ENCODE data around the gene PSG4.
"Not testable (repeated sequence)": the region's sequence is repeated elsewhere in the genome, so short reads cannot be mapped to it uniquely, and the experiment has no call there.

The PSG4 gene

DNA sequence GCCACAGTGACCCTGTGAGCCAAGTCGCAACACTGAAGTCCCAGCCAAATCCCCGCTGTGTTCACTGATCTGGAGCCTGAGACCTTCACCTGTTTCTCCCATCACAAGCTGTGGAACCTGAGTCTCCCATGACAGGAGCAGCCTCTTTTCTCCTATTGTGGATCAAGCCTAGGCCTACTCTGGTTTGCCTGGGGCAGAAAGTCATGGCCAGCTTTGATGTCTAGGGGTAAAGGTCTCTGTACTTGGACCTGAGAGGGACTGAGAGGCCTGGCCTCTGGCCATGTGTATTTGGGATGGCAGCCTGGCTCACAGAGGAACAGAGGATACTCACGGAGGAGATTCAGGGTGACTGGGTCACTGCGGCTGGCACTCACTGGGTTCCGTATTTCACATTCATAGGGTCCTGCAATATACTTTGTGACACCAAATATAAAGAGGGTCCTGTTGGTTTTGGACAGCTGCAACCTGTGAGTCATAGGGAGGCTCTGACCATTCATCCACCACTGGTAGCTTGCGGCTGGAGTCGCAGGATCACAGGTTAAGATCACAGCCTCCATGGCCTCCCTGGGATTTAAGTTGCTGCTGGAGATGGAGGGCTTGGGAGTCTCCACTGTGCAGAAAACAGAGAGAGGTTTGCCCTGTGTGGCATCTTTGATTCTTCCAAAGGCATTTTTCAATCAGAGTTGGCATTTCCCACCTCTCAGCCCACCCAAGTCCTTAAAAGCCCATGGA is 7.6 kb downstream of the PSG4 start:
- not testable (repeated sequence) for DNase-seq

DNA sequence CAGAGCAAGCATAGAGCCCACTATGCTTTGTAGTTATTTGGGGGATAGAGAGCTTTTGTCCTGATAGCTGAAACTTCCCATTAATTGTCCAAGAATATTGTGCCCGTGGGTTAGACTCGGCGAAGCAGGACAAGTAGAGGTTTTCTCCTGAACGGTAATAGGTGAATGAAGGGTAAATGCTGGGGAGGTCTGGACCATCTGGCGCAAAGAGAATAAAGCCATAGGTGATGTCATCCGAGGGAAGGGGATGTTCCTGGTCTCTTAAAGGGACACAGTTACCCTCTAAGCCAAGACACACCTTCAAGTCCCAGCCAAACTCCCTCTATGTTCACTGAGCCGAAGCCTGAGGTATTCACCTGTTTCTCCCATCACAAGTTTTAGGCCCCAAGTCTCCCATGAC is 11.0 kb downstream of the PSG4 start:
- DNase-seq: not testable (repeated sequence)

DNA sequence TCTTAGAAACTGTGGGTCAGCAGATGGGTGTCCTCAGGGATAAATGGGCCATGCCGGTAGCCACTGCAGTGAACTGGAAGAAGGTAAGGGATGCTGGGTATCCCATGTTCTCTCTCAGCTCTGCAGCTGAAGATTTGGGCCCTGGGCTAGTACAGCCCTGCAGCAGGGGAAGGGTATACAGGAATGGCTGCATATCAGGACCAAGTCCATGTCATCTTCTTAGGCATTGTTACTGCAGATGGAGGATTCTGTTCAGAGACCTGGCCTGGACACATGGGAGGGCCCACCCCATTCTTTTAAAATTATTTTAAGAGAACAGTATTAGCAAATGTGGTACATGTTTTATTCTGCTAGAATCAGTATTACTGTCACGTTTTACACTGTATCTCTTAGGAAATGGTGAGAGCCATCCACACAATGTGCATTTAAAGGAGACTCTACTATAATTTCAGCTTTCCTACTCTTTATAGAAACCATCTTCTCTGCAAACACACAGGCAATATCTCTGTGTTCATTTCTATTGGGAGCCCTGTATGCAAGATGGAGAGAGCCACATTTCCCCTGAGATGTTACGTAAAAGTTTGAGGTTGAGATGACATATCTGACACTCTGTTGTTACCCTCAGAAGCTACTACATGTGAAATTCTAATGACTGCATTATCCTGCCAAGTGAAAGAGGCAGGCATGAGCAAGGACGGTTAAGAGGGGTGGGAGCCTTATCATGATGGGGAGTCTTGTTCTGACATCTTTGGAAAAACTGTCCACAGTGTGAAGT is 12.9 kb downstream of the PSG4 start:
- not testable (repeated sequence) for DNase-seq

DNA sequence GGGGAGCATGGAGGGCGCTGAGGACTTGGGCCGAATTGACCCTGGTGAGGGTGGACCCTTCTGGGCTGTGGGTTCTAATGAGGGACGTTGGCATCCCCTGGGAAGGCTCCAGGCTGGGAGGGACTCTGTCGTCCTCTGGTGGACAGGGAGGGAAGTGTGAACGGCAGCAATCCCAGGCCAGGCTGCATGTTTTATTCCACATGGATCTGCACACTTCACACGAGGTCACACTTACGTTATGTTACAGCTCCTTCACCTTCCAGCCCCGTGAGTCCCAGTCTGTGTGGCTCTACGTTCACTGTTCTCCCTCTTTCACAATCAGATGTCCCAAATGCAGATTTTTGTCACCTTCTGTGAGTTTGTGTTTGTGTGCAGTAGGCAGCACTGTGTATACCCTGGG is 17.3 kb downstream of the PSG4 start:
- not testable (repeated sequence) for DNase-seq

DNA sequence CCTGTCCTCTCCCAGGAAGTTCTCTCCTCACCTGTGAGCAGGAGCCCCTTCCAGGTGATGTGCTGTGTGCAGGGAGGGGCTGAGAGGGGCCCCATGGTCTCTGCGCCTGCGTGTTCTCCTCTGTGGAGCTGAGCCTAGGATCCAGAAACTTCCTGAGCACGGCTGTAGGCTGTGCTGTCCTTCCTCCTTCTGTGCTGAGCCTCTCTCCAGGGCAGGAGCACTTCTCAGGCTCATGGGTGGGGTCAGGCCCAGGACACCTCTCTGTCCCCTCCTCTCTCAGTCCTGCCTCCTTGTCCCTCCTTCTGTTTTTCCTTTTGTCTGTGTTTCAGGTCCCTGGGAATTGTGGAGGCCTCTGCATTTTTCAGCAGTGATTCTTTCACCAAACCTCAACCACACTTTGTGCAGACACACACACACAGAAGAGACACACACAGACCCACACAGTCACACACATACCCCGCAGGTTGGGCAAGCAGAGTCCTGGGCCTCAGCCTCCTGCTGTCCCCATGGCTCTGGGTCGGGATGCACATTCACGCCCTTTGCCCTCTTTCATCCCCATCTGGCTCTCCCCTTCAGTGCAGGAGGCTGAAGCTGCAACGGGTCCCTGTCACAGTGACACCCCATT is 19.0 kb downstream of the PSG4 start, which contains the start of gene PSG5:
TSS of gene PSG5 (minus strand) at position 226 of the 625 bp plus-strand sequence. CDS start at position 95, 131 bp downstream.
- DNase-seq: not testable (repeated sequence)

DNA sequence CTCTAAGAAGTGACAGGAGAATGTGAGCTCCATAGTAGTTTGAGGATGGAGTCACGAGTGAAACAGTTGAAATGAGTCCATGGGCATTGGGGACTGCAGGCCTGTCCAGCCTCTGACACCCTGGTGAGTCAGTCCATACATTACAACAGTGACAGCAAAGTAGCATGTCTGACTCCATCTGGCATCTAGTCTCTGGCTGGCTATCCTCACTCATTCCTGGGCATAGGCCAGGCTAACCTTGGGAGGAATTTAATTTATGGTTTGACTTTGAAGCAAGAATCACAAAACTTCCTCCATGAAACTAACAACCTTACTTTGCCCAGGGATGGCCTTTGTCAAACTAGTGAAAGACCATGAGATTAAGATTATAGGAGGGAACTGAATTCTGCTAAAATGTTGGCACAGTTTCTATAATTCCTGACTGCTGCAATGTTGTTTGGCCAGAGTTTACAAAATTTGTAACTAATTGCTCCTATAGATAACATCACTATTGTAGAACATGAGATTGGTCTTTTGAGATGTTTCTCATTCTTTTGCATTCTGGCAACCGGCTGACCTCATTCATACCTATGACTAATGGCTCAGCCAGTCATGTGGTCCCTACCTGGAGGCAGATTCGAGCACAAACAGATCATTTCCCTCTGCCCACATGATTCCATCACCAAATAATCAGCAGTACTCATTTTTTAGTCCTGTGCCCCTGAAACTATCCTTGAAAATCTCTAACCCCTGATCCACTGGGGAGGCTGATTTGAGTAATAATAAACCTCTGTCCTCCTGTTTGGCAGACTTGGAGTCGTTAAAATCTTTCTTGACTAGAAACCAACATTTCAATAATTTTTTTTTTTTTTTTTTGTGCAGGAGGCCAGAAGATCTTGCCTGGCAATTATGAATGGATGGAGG is 23.3 kb downstream of the PSG4 start:
- DNase-seq: not testable (repeated sequence)

DNA sequence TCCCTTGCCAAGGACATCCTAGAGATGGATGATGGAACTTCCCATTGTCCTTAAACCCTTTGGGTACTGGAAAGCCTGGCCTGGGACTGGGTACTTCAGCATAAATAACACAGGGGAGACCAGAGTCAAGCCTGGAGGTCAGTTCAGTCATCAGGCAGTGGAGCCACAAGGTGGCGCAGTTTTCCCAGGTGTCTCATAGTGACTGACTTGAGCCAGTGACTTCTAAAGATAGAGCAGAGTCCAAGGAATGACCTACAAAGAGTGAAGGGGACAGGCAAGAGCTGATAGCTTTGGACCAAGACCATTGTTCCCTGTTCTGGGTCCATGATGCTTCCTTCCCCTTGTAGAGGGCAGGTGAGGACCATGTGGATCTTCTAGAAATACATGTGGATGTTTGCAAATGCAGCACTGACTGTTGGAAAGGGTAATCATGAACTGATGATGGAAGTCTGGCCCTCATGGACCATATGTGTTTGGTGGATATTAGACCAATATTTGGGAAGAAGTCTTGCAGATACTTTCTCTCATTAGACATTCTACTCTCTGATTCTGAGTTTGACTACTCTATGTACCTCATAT is 25.8 kb downstream of the PSG4 start:
- not testable (repeated sequence) for DNase-seq

DNA sequence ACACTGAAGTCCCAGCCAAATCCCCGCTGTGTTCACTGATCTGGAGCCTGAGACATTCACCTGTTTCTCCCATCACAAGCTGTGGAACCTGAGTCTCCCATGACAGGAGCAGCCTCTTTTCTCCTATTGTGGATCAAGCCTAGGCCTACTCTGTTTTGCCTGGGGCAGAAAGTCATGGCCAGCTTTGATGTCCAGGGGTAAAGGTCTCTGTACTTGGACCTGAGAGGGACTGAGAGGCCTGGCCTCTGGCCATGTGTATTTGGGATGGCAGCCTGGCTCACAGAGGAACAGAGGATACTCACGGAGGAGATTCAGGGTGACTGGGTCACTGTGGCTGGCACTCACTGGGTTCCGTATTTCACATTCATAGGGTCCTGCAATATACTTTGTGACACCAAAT is 26.9 kb downstream of the PSG4 start:
- DNase-seq: not testable (repeated sequence)

DNA sequence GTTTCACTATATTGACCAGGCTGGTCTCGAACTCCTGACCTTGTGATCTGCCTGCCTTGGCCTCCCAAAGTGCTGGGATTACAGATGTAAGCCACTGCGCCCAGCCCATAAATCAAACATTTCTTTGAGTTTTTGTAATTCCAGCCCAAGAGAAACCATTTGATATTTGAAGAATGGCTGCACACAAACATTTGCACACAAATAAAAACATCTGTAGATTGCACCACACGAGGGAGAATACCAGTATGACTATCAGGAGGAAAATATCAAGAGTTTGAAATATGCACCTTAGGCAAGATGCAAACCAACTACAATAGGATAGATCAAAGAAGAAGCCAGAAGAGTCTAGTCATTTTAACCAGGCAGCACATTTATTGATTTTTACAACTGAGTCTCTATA is 39.5 kb downstream of the PSG4 start:
- DNase-seq: not testable (repeated sequence)

DNA sequence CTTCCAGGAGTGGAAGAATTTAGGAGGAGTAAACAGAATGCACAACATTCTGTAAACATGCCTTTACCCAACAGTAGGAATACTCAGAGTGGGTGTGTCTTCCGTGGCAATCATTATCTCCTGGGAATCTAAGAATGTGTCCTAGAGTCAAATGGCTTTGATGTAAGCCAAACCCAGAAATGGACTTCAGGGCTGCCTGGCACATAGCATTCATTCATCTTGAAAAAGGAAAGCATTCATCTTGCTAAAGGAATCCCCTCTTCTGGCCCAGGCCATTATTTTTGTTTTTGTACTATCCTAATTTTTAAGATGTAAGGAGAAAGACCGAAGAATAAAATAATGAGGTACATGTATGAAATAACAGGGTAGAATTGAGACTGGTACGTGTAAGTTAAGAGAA is 42.3 kb downstream of the PSG4 start:
- not testable (repeated sequence) for DNase-seq

DNA sequence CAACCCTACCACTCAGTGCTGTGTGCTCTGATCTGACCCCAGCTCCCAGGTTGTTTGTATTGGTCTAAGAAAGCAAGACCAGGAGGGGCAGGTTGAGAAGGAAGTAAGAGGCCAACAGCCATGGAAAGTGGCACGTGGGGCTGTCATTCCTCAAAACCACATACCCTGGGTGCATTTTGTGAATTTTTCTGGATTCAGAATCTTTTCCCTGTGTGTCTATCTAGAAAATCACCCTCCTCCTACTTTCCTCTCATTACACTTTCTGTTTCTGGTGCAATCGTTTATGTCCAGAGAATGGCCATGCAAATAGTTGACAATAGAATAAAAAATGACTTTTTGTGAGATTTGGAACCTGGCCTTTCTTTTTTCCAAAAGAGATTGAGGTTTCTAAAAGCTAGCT is 43.2 kb downstream of the PSG4 start:
- not testable (repeated sequence) for DNase-seq

DNA sequence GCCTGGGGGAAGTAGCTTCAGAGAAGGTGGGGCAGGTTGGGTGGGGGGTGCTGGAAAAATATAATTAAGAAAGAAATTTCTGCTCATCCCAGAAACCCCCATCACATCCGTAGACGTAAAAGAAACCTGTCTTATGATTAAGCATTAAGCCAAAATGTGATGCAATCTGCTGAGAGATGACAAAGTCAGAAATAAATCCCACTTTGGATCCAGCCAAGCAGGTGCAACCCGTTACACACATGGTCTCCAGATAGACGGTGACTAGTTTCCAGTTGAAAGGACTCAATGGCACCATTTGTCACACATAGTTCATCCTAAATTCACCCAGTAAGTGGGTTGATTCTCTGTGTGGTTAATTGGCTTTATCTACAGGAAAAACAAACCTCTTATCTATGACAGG is 53.2 kb downstream of the PSG4 start:
- DNase-seq: no peak

DNA sequence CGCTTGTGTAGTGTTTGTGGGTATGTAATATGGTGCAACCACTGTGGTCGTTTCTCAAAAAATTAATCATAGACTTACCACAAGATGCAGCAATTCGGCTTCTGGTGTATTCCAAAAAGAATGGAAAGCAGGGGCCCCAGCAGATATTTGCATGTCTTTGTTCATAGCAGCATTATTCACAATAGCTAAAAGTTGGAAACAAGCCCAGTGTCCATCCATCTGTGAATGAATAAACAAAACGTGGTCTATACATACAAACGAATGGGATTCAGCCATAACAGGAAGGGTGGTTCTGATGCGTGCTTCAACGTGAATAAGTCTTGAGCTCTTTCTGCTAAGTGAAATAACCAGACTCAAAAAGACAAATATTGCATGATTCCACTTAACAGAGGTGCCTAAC is 55.6 kb downstream of the PSG4 start:
- DNase-seq: not testable (repeated sequence)

DNA sequence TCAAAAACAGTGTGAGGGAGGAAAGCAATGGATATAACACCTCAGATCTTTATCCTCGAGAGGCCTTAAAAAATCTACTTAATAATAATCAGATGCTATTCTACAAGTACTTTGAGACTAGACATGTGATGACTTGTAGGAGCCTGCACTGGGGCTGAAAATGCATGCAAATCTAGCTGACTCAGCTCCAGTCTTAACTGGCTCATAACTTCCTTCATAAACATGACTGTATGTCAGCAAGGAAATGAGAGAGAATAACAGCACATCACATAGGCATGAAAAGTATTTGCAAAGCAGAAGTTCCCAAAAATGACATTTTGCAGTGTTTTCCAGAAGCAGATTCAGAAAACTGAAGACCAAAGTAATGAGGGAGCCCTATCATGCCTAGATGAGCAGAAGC is 57.2 kb downstream of the PSG4 start:
- DNase-seq: no peak
